ENCODE results near the gene KIF18A.

DNA sequence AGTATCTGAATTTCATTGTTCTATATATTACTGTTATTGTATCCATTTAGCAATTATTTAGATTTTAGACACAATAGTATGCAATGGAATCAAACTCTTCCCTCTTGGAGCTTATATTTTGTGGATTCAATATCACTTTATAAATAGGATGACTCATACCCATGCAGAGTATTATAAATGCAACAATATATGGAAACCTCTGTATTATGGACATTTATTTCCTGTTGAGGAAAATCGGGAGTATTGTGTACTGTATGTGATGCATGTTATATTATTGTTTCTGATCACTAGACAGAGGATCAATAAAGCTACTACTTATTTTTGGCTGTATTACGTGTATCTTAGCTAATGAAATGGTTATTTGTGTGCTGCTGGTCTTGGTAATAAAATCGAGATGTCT is 1.0 kb upstream of the KIF18A start:
- no peak for TF ChIP-seq POLR2A (IDR thresholded peaks at IDR 0.05)
- TF ChIP-seq, protein P1, sequence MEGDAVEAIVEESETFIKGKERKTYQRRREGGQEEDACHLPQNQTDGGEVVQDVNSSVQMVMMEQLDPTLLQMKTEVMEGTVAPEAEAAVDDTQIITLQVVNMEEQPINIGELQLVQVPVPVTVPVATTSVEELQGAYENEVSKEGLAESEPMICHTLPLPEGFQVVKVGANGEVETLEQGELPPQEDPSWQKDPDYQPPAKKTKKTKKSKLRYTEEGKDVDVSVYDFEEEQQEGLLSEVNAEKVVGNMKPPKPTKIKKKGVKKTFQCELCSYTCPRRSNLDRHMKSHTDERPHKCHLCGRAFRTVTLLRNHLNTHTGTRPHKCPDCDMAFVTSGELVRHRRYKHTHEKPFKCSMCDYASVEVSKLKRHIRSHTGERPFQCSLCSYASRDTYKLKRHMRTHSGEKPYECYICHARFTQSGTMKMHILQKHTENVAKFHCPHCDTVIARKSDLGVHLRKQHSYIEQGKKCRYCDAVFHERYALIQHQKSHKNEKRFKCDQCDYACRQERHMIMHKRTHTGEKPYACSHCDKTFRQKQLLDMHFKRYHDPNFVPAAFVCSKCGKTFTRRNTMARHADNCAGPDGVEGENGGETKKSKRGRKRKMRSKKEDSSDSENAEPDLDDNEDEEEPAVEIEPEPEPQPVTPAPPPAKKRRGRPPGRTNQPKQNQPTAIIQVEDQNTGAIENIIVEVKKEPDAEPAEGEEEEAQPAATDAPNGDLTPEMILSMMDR (IDR thresholded peaks at IDR 0.05) = no peak
- no peak for TF ChIP-seq POLR2AphosphoS5 (IDR thresholded peaks at IDR 0.05)
- no peak for TF ChIP-seq EP300 (IDR thresholded peaks at IDR 0.05)
